T-helper 1 cell treated with Interleukin-12 subunit alpha and Interleukin-12 subunit beta and Interleukin-4 antibody, amounts not matched to agents 30 μg/mL and 1 μg/mL, for 36 hours (primary cell): Measurements from ENCODE around the gene ATP5IF1.

Source experiments
- H3K27ac Mint-ChIP-seq: one replicate; pipeline ENCODE4 v1.8.0; 2021; ENCODE audit warnings: mild to moderate bottlenecking, mixed read lengths
- H3K27me3 Mint-ChIP-seq: one replicate; pipeline ENCODE4 v1.8.0; 2021; ENCODE audit warnings: low read depth, mixed read lengths
- H3K36me3 Mint-ChIP-seq: one replicate; pipeline ENCODE4 v1.8.0; 2021; ENCODE audit warnings: low read depth, mixed read lengths
- H3K4me1 Mint-ChIP-seq: one replicate; pipeline ENCODE4 v1.8.0; 2021; ENCODE audit warnings: low read depth, mixed read lengths
- H3K4me3 Mint-ChIP-seq: one replicate; pipeline ENCODE4 v1.8.0; 2021; ENCODE audit warnings: mild to moderate bottlenecking, moderate library complexity, mixed read lengths
- H3K9me3 Mint-ChIP-seq: one replicate; pipeline ENCODE4 v1.8.0; 2021; ENCODE audit warnings: mixed read lengths

Gene ATP5IF1

GRCh38 chr1:28269529-28269928, 33.6 kb downstream of the ATP5IF1 start:
- H3K9me3 Mint-ChIP-seq, result no peaks in the 10 kb centered on the region
- H3K36me3 Mint-ChIP-seq, result peaks cover 11% of the 10 kb centered on the region
- H3K27me3 Mint-ChIP-seq, result no peaks in the 10 kb centered on the region
- no peak overlapping the region for H3K4me3 Mint-ChIP-seq
- H3K4me1 Mint-ChIP-seq, result peaks cover 11% of the 10 kb centered on the region
- H3K27ac Mint-ChIP-seq, result no peak overlapping the region

GRCh38 chr1:28272215-28272852, 36.4 kb downstream of the ATP5IF1 start:
- no peak overlapping the region for H3K27ac Mint-ChIP-seq
- peaks cover 16% of the 10 kb centered on the region for H3K36me3 Mint-ChIP-seq
- no peak overlapping the region for H3K4me3 Mint-ChIP-seq
- H3K27me3 Mint-ChIP-seq, result no peaks in the 10 kb centered on the region
- H3K4me1 Mint-ChIP-seq, result peaks cover 2% of the 10 kb centered on the region
- H3K9me3 Mint-ChIP-seq, result no peaks in the 10 kb centered on the region

- peaks cover 2% of the 10 kb centered on the region for H3K4me1 Mint-ChIP-seq
- no peak overlapping the region for H3K27ac Mint-ChIP-seq
- H3K9me3 Mint-ChIP-seq, result no peaks in the 10 kb centered on the region
- peaks cover 23% of the 10 kb centered on the region for H3K36me3 Mint-ChIP-seq
- H3K4me3 Mint-ChIP-seq, result no peak overlapping the region
- H3K27me3 Mint-ChIP-seq, result no peaks in the 10 kb centered on the region
Measured at GRCh38 chr1:28273216-28273860, 37.4 kb downstream of the ATP5IF1 start.

GRCh38 chr1:28278763-28279162, 42.8 kb downstream of the ATP5IF1 start:
- Mint-ChIP-seq H3K27ac (no peak overlapping the region), H3K4me3 (no peak overlapping the region), H3K27me3 (no peaks in the 10 kb centered on the region), H3K9me3 (no peaks in the 10 kb centered on the region), H3K36me3 (peaks cover 40% of the 10 kb centered on the region), H3K4me1 (peaks cover 4% of the 10 kb centered on the region)

GRCh38 chr1:28279721-28280120, 43.8 kb downstream of the ATP5IF1 start:
- Mint-ChIP-seq H3K9me3 (no peaks in the 10 kb centered on the region), H3K27me3 (no peaks in the 10 kb centered on the region), H3K27ac (no peak overlapping the region), H3K4me3 (no peak overlapping the region), H3K4me1 (peaks cover 4% of the 10 kb centered on the region), H3K36me3 (peaks cover 34% of the 10 kb centered on the region)

GRCh38 chr1:28280501-28280900, 44.6 kb downstream of the ATP5IF1 start:
- H3K4me3 Mint-ChIP-seq, result no peak overlapping the region

GRCh38 chr1:28280977-28281381, 45.1 kb downstream of the ATP5IF1 start:
- Mint-ChIP-seq H3K27ac (no peak overlapping the region), H3K36me3 (peaks cover 30% of the 10 kb centered on the region), H3K9me3 (no peaks in the 10 kb centered on the region), H3K4me1 (peaks cover 4% of the 10 kb centered on the region), H3K4me3 (no peak overlapping the region), H3K27me3 (no peaks in the 10 kb centered on the region)

More at GRCh38 chr1:28280501-28280900, 44.6 kb downstream of the ATP5IF1 start:
- H3K27me3 Mint-ChIP-seq, result no peaks in the 10 kb centered on the region
- no peaks in the 10 kb centered on the region for H3K9me3 Mint-ChIP-seq
- peaks cover 30% of the 10 kb centered on the region for H3K36me3 Mint-ChIP-seq
- H3K27ac Mint-ChIP-seq, result no peak overlapping the region
- peaks cover 4% of the 10 kb centered on the region for H3K4me1 Mint-ChIP-seq

GRCh38 chr1:28281608-28282425, 45.9 kb downstream of the ATP5IF1 start:
- Mint-ChIP-seq H3K27ac (no peak overlapping the region), H3K4me1 (peaks cover 4% of the 10 kb centered on the region), H3K36me3 (peaks cover 30% of the 10 kb centered on the region), H3K27me3 (no peaks in the 10 kb centered on the region), H3K4me3 (no peak overlapping the region), H3K9me3 (no peaks in the 10 kb centered on the region)

GRCh38 chr1:28282426-28283407, 46.8 kb downstream of the ATP5IF1 start:
- H3K4me1 Mint-ChIP-seq, result peaks cover 6% of the 10 kb centered on the region

GRCh38 chr1:28286111-28286510, 50.2 kb downstream of the ATP5IF1 start:
- no peak overlapping the region for H3K27ac Mint-ChIP-seq
- no peaks in the 10 kb centered on the region for H3K9me3 Mint-ChIP-seq
- H3K4me3 Mint-ChIP-seq, result no peak overlapping the region
- peaks cover 5% of the 10 kb centered on the region for H3K27me3 Mint-ChIP-seq
- peaks cover 9% of the 10 kb centered on the region for H3K36me3 Mint-ChIP-seq
- peaks cover 6% of the 10 kb centered on the region for H3K4me1 Mint-ChIP-seq

More at GRCh38 chr1:28282426-28283407, 46.8 kb downstream of the ATP5IF1 start:
- H3K27ac Mint-ChIP-seq, result no peak overlapping the region
- no peaks in the 10 kb centered on the region for H3K9me3 Mint-ChIP-seq
- H3K27me3 Mint-ChIP-seq, result no peaks in the 10 kb centered on the region
- peaks cover 25% of the 10 kb centered on the region for H3K36me3 Mint-ChIP-seq
- no peak overlapping the region for H3K4me3 Mint-ChIP-seq
